Activated T-cell treated with anti-CD3 and anti-CD28 coated beads for 4 hours (primary cell): ENCODE results near the gene ST7.

Experiments used
- DNase-seq: peaks from one replicate; pipeline ENCODE4 v3.0.0-alpha.2; 2020

ST7 gene

DNA sequence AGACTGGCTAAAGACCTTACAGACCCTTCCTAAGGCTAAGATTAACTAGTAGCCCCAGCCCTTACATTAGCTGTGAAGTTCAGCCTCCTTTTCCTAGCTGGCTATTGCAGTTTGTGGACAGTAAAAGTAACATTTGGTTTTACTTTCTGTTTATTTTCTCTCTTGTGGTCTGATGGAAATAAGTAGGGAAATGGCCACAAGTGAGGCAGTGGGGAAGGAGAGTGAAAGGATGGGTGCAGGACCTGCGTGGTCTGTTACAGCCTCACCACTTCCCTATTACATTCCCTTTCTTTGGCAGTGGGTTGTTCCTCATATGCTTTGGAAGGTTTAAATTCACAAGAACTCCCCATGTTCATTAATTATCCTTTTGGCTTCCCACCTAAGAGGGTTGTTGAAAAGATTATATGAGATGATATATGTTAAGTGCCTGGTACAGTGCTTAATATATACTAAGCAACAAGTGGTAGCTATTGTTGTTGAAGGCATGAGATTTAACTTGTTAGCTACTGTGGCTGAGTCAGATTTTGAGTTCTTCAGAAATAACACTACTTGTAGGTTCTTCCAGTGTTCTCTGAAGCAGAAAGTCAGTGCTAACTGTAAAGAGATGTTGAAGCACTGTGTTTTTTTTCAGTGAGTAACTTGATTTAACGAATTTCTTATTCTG is 181.7 kb downstream of the ST7 start:
- DNase-seq: no peak

GRCh38 chr7:117135553-117135891 is 182.2 kb downstream of the ST7 start:
- DNase-seq: no peak

DNA sequence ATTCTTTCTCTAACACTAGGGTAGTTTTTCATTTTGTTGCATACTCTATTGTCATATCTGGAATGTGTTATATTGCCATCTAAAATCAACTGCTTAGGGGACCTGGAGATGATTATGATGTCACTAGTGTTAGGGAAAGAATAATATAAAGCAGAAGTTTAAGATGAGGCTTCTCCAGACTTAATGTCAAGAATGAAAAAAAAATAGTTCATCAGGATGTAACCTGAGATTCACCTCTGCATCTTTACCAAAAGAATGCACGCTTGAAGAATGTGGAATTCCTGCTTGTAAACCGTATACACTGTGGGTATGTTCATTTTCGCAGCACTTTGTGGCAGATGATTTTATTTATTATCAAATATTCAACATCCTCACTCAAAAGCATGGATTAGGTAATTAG is 184.6 kb downstream of the ST7 start:
- no peak for DNase-seq

GRCh38 chr7:117138495-117138894 is 185.2 kb downstream of the ST7 start:
- DNase-seq: no peak

GRCh38 chr7:117138981-117139380 is 185.7 kb downstream of the ST7 start:
- DNase-seq: no peak

GRCh38 chr7:117139397-117139984 is 186.2 kb downstream of the ST7 start:
- DNase-seq: no peak

- no peak for DNase-seq
Measured at GRCh38 chr7:117140921-117141320, 187.6 kb downstream of the ST7 start.

GRCh38 chr7:117143066-117143465 is 189.8 kb downstream of the ST7 start:
- DNase-seq: no peak

DNA sequence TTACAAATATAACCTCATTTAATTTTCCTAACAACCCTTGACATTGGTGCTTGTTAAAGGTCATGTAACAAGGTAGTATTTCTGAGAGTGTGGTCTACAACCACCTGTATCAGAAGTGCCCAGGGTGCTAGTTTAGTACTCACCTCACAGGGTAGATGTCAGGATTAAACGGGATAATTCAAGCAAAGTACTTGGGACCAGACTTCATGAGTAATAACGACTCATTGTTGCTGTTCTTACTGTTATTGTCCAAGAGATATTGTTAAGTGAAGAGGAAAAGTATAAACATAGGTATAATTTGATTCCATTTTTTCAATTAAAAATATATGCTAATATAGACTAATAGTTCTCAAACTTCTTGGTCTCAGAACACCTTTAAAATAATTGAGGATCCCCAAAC is 190.3 kb downstream of the ST7 start:
- DNase-seq: no peak

GRCh38 chr7:117145333-117145732 is 192.0 kb downstream of the ST7 start:
- no peak for DNase-seq

GRCh38 chr7:117146059-117146458 is 192.8 kb downstream of the ST7 start:
- no peak for DNase-seq

GRCh38 chr7:117146511-117146910 is 193.2 kb downstream of the ST7 start:
- DNase-seq: no peak

DNA sequence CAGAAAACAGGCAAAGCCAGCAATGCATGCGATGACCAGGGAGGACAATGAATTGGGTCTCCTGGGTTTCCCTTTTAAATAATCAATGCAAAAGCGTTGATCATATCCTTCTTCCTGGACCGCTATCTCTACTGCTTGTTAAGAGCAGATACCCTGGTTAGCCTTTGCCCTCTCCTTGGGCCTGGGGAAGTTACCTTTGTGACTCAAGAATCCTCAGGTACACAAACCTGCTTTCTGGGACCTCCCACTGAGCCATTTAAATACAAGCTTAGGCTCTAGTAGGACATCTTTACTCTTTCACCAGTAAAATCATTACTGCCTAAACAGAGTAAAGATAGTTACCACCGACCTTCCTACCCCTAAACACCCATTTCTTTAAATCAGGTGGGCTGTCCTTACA is 195.7 kb downstream of the ST7 start:
- DNase-seq: no peak

DNA sequence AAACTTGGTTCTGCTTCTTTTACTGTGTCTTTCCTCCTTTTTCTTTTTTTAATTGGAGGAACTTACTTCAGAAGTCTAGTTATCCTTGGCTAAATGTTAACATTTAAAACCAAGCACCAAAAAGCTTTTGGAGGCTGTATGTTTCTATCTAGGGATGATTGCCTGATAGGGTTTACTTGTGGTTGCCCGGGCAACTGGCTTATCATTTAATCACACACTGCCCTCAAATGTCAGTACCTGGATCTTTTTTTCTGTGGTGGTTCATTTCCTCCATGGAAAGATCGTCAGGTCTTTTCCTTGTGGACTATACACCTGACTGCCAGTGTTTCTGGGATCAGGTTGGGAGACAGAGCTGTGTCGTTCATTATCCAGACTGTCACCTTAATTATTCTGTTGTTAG is 196.4 kb downstream of the ST7 start:
- no peak for DNase-seq

GRCh38 chr7:117152213-117153007 is 199.1 kb downstream of the ST7 start:
- DNase-seq: no peak

DNA sequence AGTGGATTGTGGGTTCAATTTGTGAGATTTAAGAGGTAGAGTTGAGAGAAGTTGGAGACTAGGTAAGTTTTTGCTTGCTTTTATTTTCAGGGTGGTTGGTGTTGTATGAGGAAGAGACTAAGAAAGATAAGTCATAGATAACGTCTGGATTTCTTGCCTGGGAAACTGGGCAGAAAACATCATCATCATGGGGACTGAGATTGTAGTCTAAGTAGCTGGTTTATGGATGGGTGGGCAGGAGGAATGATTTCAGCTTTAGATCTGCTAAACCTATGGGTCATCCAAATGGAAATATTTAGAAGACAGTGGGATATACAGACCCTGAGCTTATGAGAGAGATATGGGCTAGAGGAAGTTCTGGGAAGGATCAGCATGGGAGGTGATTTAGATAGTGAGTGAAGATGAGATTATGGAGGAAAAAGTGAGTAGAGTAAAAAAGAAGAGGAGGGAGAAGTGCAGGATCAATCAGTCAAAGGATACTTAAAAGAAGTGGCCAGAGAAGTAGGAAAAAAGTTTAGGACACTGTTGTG is 199.8 kb downstream of the ST7 start:
- DNase-seq: no peak

- DNase-seq: no peak
Measured at GRCh38 chr7:117154721-117155120, 201.4 kb downstream of the ST7 start.

GRCh38 chr7:117155694-117156093 is 202.4 kb downstream of the ST7 start:
- DNase-seq: no peak

DNA sequence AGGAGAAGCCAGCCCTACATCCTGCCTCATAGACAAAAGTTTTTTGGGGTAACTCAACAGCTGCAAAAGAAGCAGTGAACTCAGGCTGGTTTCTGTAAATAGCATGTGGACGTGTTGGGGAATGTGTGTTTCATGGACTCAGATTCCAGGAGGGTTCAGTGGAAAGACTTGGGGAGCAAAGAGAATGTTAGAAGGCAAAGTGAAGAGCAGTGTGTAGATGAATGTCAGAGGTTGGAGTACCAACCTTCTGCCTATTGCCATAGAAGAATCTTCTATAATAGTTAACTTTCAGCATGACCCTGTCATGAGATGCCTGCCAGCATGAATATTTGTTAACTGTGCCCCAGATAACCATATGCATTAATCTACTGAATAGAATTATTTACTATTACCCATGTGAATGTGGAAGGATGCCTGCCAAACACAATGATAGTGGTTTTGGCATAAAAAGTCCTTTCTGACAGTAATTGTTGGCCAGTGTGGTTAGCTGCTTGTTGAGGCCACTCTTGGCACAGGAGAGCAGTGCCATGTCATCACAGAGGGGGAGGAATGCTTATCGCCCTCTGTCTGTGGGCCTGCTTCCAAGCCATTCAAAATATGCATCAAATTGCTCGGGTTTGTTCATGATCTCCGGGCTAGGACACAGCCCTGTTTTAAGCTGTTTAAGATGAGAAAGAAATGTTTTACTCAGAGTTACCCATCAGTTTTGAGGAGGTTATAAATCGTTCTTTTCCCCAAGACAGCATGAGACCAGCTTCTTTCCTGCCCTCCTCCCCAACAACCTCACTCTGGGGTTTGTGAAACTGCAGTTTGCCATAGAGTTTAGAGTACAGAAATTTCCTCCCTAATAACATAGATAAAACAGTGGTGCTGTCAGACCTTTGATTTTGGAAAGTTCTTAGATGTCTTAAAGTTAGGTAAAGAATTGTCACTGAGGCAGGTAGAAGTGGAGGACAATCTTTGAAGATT is 204.2 kb downstream of the ST7 start:
- DNase-seq: no peak

DNA sequence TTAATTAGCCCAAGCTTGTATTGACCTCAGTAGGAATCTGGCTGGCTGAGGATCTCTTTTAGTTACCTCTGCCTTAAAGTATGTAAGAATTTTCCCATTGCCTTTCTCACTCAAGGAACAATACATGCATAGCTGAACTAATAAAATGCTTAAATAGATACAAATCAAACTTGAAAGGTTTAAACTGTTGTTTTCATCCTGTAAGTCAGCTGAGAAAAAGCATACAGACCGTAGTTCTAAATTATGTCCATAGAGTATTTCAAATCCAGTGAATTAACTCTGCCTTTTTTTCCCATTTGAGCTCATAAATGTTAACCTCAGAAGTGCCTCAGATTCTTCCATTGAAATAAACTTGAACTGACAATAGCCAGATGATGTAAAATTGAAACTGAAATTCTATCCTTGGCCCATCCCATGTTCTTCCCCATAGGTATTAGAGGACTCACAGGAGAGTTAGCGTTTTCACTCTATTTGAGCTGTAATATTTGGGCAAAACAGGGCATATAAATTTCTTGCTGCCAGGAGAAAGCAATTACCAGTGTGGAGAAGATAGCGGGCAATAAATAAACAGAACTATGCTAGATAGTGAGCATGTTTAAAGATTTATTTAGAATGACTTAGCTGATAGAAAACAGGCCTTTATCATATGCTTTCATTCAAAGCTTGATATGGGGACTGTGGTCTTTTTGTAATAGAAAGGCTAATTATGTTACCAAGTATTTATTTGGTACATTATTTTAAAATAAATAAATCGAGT is 205.8 kb downstream of the ST7 start:
- no peak for DNase-seq

DNA sequence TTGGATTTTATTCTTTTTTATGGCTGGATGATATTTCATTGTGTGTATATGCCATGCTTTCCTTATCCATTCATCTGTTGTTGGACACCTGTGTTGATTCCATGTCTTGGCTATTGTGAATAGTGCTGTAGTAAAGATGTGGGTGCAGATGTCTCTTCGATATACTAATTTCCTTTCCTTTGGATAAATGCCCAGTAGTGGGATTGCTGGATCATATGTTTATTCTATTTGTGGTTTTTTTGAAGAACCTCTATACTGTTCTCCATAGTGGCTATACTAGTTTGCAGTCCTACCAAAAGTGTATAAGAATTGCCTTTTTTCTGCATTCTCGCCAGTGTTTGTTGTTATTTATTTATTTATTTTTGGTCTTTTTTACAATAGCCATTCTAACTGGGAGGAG is 209.8 kb downstream of the ST7 start:
- DNase-seq: no peak

- DNase-seq: no peak
Measured at GRCh38 chr7:117164620-117165019, 211.3 kb downstream of the ST7 start.
